IMR-90 (cell line): ENCODE measurements around the gene CDHR1.

Source experiments
- BHLHE40 ChIP-seq: fragments of 150-350 bp; IDR thresholded peaks from 2 replicates; pipeline ENCODE4 v1.6.1; 2016; ENCODE audit warnings: mild to moderate bottlenecking, low read depth, low read length
- FOS ChIP-seq: fragments of 150-350 bp; IDR thresholded peaks from 2 replicates; pipeline ENCODE4 v1.6.1; 2016; ENCODE audit warnings: low read depth, low read length
- MAFK ChIP-seq: IDR thresholded peaks from 2 replicates; pipeline ENCODE4 v1.6.1; 2012; ENCODE audit warnings: low read depth, low read length, improper control_type of control experiment
- MAZ ChIP-seq: IDR thresholded peaks from 2 replicates; pipeline ENCODE4 v1.6.1; 2012; ENCODE audit warnings: low read depth, mild to moderate bottlenecking, low read length, improper control_type of control experiment, moderate library complexity, borderline replicate concordance
- POLR2A ChIP-seq: IDR thresholded peaks from 2 replicates; pipeline ENCODE4 v1.6.1; 2012; ENCODE audit warnings: mild to moderate bottlenecking, low read depth, low read length
- RFX5 ChIP-seq: IDR thresholded peaks from 2 replicates; pipeline ENCODE4 v1.8.0; 2012; ENCODE audit warnings: low read depth, mild to moderate bottlenecking, low read length, moderate library complexity
- SMC3 ChIP-seq: fragments of 150-350 bp; IDR thresholded peaks from 2 replicates; pipeline ENCODE4 v1.6.1; 2016; ENCODE audit warnings: low read depth, mild to moderate bottlenecking, antibody characterized with exemption, low read length, moderate library complexity
- TF ChIP-seq, protein P1 (sequence below): conservative IDR thresholded peaks from 2 replicates; pipeline ENCODE4 v1.5.1; 2012; ENCODE audit warnings: mild to moderate bottlenecking, low read depth, low read length, improper control_type of control experiment
- TF ChIP-seq, protein P2 (sequence below): fragments of 150-350 bp; IDR thresholded peaks from 2 replicates; pipeline ENCODE4 v1.6.1; 2016; ENCODE audit warnings: low read depth, mild to moderate bottlenecking, low read length, moderate library complexity, borderline replicate concordance

GRCh38 chr10:84175436-84175835, 18.9 kb upstream of the CDHR1 start:
- TF ChIP-seq, protein P1, sequence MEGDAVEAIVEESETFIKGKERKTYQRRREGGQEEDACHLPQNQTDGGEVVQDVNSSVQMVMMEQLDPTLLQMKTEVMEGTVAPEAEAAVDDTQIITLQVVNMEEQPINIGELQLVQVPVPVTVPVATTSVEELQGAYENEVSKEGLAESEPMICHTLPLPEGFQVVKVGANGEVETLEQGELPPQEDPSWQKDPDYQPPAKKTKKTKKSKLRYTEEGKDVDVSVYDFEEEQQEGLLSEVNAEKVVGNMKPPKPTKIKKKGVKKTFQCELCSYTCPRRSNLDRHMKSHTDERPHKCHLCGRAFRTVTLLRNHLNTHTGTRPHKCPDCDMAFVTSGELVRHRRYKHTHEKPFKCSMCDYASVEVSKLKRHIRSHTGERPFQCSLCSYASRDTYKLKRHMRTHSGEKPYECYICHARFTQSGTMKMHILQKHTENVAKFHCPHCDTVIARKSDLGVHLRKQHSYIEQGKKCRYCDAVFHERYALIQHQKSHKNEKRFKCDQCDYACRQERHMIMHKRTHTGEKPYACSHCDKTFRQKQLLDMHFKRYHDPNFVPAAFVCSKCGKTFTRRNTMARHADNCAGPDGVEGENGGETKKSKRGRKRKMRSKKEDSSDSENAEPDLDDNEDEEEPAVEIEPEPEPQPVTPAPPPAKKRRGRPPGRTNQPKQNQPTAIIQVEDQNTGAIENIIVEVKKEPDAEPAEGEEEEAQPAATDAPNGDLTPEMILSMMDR: no peak
- TF ChIP-seq MAZ (no peak), RFX5 (no peak), POLR2A (no peak), MAFK (no peak), BHLHE40 (no peak), FOS (no peak), SMC3 (no peak)
- TF ChIP-seq, protein P2, sequence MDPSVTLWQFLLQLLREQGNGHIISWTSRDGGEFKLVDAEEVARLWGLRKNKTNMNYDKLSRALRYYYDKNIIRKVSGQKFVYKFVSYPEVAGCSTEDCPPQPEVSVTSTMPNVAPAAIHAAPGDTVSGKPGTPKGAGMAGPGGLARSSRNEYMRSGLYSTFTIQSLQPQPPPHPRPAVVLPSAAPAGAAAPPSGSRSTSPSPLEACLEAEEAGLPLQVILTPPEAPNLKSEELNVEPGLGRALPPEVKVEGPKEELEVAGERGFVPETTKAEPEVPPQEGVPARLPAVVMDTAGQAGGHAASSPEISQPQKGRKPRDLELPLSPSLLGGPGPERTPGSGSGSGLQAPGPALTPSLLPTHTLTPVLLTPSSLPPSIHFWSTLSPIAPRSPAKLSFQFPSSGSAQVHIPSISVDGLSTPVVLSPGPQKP: no peak
